Measurements from ENCODE around the gene PURB.

The PURB gene

DNA sequence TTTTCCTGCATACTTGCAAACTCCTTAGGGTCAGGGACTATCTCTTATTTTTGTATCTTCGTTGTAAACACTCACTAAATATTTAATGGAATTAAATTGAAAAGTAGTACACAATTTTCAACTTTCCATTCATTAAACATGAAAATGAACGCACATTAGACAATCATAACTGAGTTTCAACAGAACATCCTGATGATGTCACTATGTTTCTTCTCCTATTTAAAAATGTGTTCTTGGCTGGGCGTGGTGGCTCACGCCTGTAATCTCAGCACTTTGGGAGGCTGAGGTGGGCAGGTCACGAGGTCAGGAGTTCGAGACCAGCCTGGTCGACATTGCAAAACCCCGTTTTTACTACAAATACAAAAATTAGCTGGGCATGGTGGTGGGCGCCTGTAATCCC is 14.1 kb upstream of the PURB start:
- H3K79me2 ChIP-seq (ENCODE audit: insufficient read depth, low read length), result no peaks in the 10 kb centered on the region
- H3K9ac ChIP-seq (ENCODE audit: low read length), result no peak overlapping the region
- H3K27ac ChIP-seq (ENCODE audit: low read depth, low read length, poor library complexity, severe bottlenecking), result no peak overlapping the region
- H3K4me3 ChIP-seq (ENCODE audit: low read depth, low read length, poor library complexity, severe bottlenecking), result no peak overlapping the region
- H3K9me2 ChIP-seq (ENCODE audit: low read depth, low read length), result no peaks in the 10 kb centered on the region
- peaks cover 4% of the 10 kb centered on the region; the same call in 1 of the 2 replicates for H3K27me3 ChIP-seq (ENCODE audit: insufficient read depth, low read length)
- no peaks in the 10 kb centered on the region for H3K36me3 ChIP-seq (ENCODE audit: insufficient read depth, low read length)
- no peaks in the 10 kb centered on the region for H3F3A ChIP-seq (ENCODE audit: insufficient read depth, low read length)
- H3K9me3 ChIP-seq (ENCODE audit: low read length), result no peaks in the 10 kb centered on the region; the same call in 1 of the 2 replicates
- no peak overlapping the region for H2AFZ ChIP-seq (ENCODE audit: low read length)
- no peaks in the 10 kb centered on the region for H3K4me1 ChIP-seq (ENCODE audit: insufficient read depth, low read length, severe bottlenecking)
- TF ChIP-seq, protein P1, sequence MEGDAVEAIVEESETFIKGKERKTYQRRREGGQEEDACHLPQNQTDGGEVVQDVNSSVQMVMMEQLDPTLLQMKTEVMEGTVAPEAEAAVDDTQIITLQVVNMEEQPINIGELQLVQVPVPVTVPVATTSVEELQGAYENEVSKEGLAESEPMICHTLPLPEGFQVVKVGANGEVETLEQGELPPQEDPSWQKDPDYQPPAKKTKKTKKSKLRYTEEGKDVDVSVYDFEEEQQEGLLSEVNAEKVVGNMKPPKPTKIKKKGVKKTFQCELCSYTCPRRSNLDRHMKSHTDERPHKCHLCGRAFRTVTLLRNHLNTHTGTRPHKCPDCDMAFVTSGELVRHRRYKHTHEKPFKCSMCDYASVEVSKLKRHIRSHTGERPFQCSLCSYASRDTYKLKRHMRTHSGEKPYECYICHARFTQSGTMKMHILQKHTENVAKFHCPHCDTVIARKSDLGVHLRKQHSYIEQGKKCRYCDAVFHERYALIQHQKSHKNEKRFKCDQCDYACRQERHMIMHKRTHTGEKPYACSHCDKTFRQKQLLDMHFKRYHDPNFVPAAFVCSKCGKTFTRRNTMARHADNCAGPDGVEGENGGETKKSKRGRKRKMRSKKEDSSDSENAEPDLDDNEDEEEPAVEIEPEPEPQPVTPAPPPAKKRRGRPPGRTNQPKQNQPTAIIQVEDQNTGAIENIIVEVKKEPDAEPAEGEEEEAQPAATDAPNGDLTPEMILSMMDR (IDR thresholded peaks at IDR 0.05; ENCODE audit: low read length), result no peak
- no peak for TF ChIP-seq EZH2 (IDR thresholded peaks at IDR 0.05; ENCODE audit: borderline replicate concordance, low read length)
- H4K20me1 ChIP-seq (ENCODE audit: insufficient read depth, low read length), result no peaks in the 10 kb centered on the region
- H3K4me2 ChIP-seq (ENCODE audit: low read length), result no peak overlapping the region

DNA sequence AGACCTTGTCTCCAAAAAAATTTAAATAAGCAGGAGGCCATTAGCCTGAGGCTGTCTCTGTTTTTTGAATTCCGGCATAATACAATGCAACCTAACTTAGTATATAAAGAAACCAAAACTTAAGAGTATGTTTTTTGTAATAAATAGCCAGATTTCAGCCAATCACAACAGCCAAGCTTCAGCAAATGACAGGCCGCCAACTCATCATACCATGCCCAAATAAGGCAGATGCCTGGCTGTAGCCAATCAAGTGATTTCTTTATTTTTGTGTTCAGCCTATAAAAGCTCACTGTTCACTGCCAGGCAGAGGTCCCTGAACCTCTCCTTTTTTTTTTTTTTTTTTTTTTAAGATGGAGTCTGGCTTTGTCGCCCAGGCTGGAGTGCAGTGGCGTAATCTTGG is 12.7 kb upstream of the PURB start:
- no peaks in the 10 kb centered on the region for H4K20me1 ChIP-seq (ENCODE audit: insufficient read depth, low read length)
- H3K27me3 ChIP-seq (ENCODE audit: insufficient read depth, low read length), result peaks cover 4% of the 10 kb centered on the region; the same call in 1 of the 2 replicates
- H3K4me2 ChIP-seq (ENCODE audit: low read length), result no peak overlapping the region
- no peaks in the 10 kb centered on the region for H3K36me3 ChIP-seq (ENCODE audit: insufficient read depth, low read length)
- no peaks in the 10 kb centered on the region for H3K9me2 ChIP-seq (ENCODE audit: low read depth, low read length)
- H2AFZ ChIP-seq (ENCODE audit: low read length), result no peak overlapping the region
- no peak overlapping the region for H3K9ac ChIP-seq (ENCODE audit: low read length)
- H3K27ac ChIP-seq (ENCODE audit: low read depth, low read length, poor library complexity, severe bottlenecking), result no peak overlapping the region
- no peaks in the 10 kb centered on the region for H3K79me2 ChIP-seq (ENCODE audit: insufficient read depth, low read length)
- no peaks in the 10 kb centered on the region; the same call in 1 of the 2 replicates for H3K9me3 ChIP-seq (ENCODE audit: low read length)
- no peaks in the 10 kb centered on the region for H3K4me1 ChIP-seq (ENCODE audit: insufficient read depth, low read length, severe bottlenecking)
- TF ChIP-seq EZH2 (IDR thresholded peaks at IDR 0.05; ENCODE audit: borderline replicate concordance, low read length), result no peak
- TF ChIP-seq, protein P1 (IDR thresholded peaks at IDR 0.05; ENCODE audit: low read length), result no peak
- no peak overlapping the region for H3K4me3 ChIP-seq (ENCODE audit: low read depth, low read length, poor library complexity, severe bottlenecking)
- H3F3A ChIP-seq (ENCODE audit: insufficient read depth, low read length), result no peaks in the 10 kb centered on the region

DNA sequence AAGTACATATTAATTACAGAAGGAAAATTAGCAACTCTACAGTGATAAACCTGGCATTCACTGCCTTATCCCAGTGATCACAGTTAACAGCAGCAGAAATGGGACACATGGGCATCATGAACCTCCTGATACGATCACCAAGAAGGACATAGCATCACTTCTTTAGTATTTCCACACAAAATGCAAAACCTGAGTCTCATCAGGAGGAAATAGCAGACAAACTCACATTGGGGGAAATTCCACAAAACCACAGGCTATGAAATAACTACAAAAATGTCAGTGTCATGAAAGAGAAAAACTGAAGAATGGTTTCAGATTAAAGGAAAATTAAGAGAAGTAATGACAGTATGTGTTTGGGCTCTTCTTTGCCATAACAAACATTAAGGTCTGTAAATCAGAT is 12.0 kb upstream of the PURB start:
- Histone ChIP-seq H4K20me1 (ENCODE audit: insufficient read depth, low read length) (no peaks in the 10 kb centered on the region), H3K79me2 (ENCODE audit: insufficient read depth, low read length) (no peaks in the 10 kb centered on the region), H3K9me2 (ENCODE audit: low read depth, low read length) (no peaks in the 10 kb centered on the region), H3K4me2 (ENCODE audit: low read length) (no peak overlapping the region), H3K27me3 (ENCODE audit: insufficient read depth, low read length) (peaks cover 4% of the 10 kb centered on the region; the same call in 1 of the 2 replicates), H2AFZ (ENCODE audit: low read length) (no peak overlapping the region), H3K4me3 (ENCODE audit: low read depth, low read length, poor library complexity, severe bottlenecking) (no peak overlapping the region), H3K27ac (ENCODE audit: low read depth, low read length, poor library complexity, severe bottlenecking) (no peak overlapping the region), H3K4me1 (ENCODE audit: insufficient read depth, low read length, severe bottlenecking) (no peaks in the 10 kb centered on the region), H3K9ac (ENCODE audit: low read length) (no peak overlapping the region), H3K36me3 (ENCODE audit: insufficient read depth, low read length) (no peaks in the 10 kb centered on the region), H3F3A (ENCODE audit: insufficient read depth, low read length) (no peaks in the 10 kb centered on the region), H3K9me3 (ENCODE audit: low read length) (no peaks in the 10 kb centered on the region; the same call in 1 of the 2 replicates)
- TF ChIP-seq, protein P1 (IDR thresholded peaks at IDR 0.05; ENCODE audit: low read length), result no peak
- TF ChIP-seq EZH2 (IDR thresholded peaks at IDR 0.05; ENCODE audit: borderline replicate concordance, low read length), result no peak

Data from OCI-LY1 (cell line).